A204.1 (cell line): ENCODE results near the gene C10orf67.
"Not testable (repeated sequence)": the region's sequence is repeated elsewhere in the genome, so short reads cannot be mapped to it uniquely, and the experiment has no call there.

Experiments used
- FAIRE-seq: peaks from 2 replicates; lab custom pipeline; 2012; peaks lifted over from hg19 to GRCh38; lab: Jason Lieb, UNC

C10orf67 gene

GRCh38 chr10:23344241-23344841 is at the start of gene C10orf67:
C10orf67 (minus strand) TSS chr10:23344797; CDS start chr10:23344774, 23 bp downstream.
- no peak for FAIRE-seq

- FAIRE-seq, result no peak
Observed at GRCh38 chr10:23391821-23392220, 47.2 kb upstream of the C10orf67 start.

GRCh38 chr10:23390809-23391208 is 46.2 kb upstream of the C10orf67 start:
- FAIRE-seq, result no peak

GRCh38 chr10:23390408-23390807 is 45.8 kb upstream of the C10orf67 start:
- FAIRE-seq, result not testable (repeated sequence)

- FAIRE-seq, result not testable (repeated sequence)
Observed at GRCh38 chr10:23387516-23387915, 42.9 kb upstream of the C10orf67 start.

GRCh38 chr10:23386052-23386451 is 41.5 kb upstream of the C10orf67 start:
- FAIRE-seq, result no peak

GRCh38 chr10:23384364-23384763 is 39.8 kb upstream of the C10orf67 start:
- no peak for FAIRE-seq

GRCh38 chr10:23383637-23384036 is 39.0 kb upstream of the C10orf67 start:
- FAIRE-seq, result no peak

- FAIRE-seq, result no peak
Observed at GRCh38 chr10:23381298-23382040, 36.9 kb upstream of the C10orf67 start.

GRCh38 chr10:23379686-23380085 is 35.1 kb upstream of the C10orf67 start:
- FAIRE-seq, result no peak

- FAIRE-seq, result no peak
Observed at GRCh38 chr10:23376229-23376655, 31.6 kb upstream of the C10orf67 start.

GRCh38 chr10:23375366-23375765 is 30.8 kb upstream of the C10orf67 start:
- no peak for FAIRE-seq

GRCh38 chr10:23373156-23373555 is 28.6 kb upstream of the C10orf67 start:
- no peak for FAIRE-seq

- FAIRE-seq, result no peak
Observed at GRCh38 chr10:23371073-23371472, 26.5 kb upstream of the C10orf67 start.

GRCh38 chr10:23370106-23370505 is 25.5 kb upstream of the C10orf67 start:
- no peak for FAIRE-seq

- no peak for FAIRE-seq
Observed at GRCh38 chr10:23368816-23369640, 24.4 kb upstream of the C10orf67 start.

GRCh38 chr10:23367896-23368595 is 23.4 kb upstream of the C10orf67 start:
- no peak for FAIRE-seq

GRCh38 chr10:23365417-23366030 is 20.9 kb upstream of the C10orf67 start:
- FAIRE-seq, result not testable (repeated sequence)

GRCh38 chr10:23364378-23364777 is 19.8 kb upstream of the C10orf67 start:
- no peak for FAIRE-seq

GRCh38 chr10:23363793-23364135 is 19.2 kb upstream of the C10orf67 start:
- no peak for FAIRE-seq

GRCh38 chr10:23362879-23363792 is 18.5 kb upstream of the C10orf67 start:
- FAIRE-seq, result no peak
